ENCODE results near the gene IGDCC3.

DNA sequence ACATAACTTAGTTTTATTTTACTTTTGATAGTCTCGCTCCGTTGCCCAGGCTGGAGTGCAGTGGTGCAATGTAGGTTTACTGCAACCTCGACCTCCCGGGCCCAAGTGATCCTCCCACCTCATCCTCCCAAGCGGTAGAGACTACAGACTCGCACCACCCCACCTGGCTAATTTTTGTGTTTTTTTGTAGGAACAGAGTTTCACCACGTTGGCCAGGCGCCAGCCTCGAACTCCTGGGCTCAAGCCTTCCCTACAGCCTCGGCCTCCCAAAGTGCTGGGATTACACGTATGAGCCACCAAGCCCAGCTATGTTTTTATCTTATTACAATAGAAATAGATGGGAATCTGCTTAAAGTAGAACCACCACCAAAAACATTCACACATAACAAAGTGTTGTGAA is 79.1 kb downstream of the IGDCC3 start:
- TF ChIP-seq POLR2A (IDR thresholded peaks at IDR 0.05) (no peak), POLR2AphosphoS5 (IDR thresholded peaks at IDR 0.05) (no peak), EP300 (IDR thresholded peaks at IDR 0.05) (no peak)
- TF ChIP-seq, protein P1, sequence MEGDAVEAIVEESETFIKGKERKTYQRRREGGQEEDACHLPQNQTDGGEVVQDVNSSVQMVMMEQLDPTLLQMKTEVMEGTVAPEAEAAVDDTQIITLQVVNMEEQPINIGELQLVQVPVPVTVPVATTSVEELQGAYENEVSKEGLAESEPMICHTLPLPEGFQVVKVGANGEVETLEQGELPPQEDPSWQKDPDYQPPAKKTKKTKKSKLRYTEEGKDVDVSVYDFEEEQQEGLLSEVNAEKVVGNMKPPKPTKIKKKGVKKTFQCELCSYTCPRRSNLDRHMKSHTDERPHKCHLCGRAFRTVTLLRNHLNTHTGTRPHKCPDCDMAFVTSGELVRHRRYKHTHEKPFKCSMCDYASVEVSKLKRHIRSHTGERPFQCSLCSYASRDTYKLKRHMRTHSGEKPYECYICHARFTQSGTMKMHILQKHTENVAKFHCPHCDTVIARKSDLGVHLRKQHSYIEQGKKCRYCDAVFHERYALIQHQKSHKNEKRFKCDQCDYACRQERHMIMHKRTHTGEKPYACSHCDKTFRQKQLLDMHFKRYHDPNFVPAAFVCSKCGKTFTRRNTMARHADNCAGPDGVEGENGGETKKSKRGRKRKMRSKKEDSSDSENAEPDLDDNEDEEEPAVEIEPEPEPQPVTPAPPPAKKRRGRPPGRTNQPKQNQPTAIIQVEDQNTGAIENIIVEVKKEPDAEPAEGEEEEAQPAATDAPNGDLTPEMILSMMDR (IDR thresholded peaks at IDR 0.05) = no peak

Data from suprapubic skin (tissue), 4 donors.